NCI-H345 treated with DMSO at 0.1 percent for 48 hours (cell line): ENCODE measurements around the gene HOXB8.

ENCODE experiments used
- DNase-seq: peaks from one replicate; lab custom pipeline; 2025; ENCODE audit not compliant: unreplicated experiment; lab: John Stamatoyannopoulos, UW

HOXB8 gene

DNA sequence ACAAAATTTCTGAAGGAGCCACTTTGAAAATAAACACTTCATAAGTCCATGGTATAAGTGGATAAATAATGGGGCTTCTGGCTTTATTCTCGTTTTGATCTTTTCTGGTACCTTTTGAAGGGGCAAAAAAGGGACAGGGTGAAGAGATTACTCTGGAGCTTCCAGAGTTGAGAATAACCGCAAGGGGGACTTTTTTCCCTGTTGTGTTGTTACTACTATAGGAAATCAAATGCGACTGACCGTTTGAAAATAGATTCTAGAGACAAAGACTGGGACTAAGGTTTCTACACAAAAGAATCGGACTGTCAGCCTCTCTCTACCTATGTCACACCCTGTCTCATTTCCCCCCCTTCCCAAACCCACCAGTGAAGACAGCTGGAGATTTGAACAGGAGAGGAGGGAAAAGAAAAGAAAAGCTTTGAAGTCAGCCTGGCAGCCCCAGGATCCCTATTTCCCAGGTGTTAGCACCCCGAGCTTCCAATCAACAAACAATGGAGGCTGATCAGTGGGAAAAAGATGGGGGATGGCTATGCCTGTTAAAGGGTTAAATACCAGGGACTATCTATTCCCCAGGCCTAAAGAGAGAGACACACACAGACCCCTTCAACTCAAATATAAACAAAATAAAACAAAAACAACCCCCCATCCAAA, 45.3 kb downstream of the HOXB8 start:
- DNase-seq: no peak

- no peak for DNase-seq
These were observed 45.9 kb downstream of the HOXB8 start for GRCh38 chr17:48569240-48569582.

- no peak for DNase-seq
These were observed 46.4 kb downstream of the HOXB8 start for GRCh38 chr17:48568499-48569239.

DNA sequence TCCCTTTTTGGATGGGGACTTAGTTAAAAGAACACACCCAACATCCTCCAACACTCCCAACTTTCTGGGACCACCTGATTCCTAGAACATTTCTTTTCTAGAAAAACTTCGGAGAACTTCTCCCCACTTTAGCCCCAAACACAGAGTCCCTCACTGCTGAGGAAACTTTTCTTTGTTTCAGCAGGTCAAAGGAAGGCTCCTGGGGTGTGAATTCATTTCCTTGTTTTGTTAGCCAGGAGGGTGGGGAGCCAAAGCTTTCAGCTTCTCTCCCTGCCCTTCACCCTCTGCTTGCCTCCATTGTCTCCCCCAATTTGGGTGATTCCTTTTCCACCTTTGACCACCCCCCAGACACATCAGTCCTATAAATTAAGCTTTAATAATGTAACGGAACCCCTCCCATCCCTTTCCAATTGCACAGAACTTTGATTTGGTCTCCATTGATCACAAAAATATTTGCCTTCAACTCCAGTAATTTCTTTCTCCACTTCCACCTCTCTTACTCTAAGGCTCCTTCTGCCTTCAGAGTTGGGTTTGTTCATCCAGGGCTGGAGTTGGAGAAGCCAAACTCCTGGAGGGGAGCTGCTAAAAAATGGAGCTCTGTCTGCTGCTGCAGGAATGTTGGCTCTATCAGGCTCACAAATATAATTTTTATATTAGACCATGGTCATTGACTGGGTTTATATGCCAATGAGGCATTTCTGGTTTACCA, 47.3 kb downstream of the HOXB8 start:
- DNase-seq: no peak

DNA sequence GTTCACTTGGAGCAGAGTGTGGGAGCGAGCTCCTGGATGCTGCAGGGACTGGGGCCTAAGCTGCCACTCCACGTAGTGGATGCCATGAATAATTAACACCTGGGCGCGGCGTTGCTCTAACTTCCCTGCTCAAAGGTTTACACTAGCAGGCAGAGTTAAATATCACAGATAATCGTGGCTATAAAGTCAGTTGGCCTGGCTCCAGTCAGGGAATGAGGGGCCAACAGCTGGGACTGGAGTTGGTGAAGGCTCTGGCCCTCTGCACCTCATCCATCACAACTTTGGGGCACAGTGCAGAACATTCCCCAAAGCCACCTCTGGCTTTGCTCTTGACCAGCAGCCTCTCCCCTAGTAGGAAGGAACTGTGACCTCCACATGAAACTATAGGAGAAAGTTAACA, 47.9 kb downstream of the HOXB8 start:
- DNase-seq: no peak

DNA sequence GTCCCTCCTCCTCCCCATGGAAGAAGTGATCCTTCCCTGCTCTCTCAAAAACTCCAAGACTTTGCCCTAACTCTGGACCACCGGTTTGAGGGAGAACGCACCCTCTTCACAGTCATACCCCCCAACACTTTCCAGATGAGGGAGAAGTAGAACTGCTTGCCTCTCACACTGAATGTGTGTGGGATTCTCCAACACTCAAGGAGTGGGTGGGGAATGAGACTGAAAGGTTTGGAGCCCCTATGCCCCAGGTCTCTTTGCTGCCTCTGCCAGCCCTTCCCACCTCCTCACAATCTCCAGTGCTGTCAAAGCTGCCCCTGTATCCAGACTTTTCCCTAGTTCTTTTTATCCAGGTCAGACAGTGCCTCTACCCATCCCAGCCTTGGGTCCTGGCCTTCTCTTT, 48.4 kb downstream of the HOXB8 start:
- no peak for DNase-seq

GRCh38 chr17:48565925-48566710, 49.0 kb downstream of the HOXB8 start:
- DNase-seq: no peak

DNA sequence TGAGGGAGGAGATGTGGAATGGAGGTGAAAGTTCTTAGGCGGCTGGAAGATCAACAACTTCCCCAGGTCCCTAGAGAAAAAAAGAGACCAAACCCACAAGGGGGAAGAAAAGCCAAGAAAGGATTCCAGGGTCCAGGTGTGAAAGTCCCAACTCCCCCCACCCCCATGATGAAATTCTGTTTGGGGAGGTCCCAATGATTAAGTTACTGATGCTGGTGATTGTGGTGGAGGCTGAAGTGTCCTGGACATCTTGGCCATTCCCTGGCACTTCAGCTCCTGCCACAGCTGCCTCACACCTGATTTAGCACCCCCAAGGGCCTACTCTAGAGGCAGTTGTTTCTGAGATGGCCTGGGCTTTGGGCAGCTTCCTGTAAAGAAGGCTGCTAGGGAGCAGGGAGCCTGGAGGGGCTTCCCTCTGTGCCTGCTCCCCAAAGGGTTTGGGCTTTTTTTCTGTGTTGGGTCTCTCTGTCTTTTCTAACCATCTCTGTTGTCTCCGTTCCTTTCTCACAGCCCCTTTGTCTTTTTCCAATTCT, 50.0 kb downstream of the HOXB8 start:
- DNase-seq: no peak

DNA sequence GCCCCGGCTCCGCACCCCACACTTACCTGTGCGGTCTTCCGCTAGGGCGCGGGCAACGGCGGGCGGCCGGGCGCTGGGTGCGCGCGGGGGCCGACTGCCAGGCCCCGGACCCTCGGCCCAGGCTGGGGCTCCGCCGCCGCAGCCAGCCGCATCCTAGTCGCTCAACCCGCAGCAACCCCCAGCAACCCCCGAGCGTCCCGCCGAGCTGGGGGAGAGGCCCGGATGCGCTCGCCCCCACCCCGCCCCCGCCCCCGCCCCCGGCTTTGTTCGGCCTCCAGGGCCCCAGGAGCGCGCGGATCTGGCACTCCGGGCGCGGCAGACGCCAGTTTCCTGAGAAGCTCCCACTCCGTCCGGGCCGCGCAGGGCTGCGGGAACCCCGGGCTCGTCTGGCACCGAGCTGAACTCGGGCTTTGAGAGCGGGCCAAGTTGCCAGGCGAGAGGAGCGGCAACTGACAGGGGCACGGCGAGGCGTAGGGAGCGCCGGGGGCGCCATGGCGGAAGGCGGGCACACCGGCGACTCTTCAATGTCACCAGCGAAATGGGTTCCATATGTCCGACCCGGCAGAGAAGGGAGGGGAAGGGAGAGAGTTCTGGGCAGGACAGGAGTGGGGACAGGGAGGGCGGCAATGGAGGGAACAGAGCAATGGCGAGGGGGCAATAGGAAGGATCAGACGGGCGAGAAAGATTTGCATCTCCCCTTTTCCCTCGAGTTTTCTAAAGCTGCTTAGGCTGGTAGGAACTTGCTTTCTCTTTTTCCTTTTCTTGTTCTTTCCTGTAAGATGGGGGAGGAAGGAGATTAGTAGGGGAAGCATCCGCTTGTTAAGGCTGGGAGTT, 50.7 kb downstream of the HOXB8 start:
- no peak for DNase-seq

- no peak for DNase-seq
These were observed 51.3 kb downstream of the HOXB8 start for GRCh38 chr17:48563867-48564187.

GRCh38 chr17:48563385-48563838, 51.7 kb downstream of the HOXB8 start:
- no peak for DNase-seq

DNA sequence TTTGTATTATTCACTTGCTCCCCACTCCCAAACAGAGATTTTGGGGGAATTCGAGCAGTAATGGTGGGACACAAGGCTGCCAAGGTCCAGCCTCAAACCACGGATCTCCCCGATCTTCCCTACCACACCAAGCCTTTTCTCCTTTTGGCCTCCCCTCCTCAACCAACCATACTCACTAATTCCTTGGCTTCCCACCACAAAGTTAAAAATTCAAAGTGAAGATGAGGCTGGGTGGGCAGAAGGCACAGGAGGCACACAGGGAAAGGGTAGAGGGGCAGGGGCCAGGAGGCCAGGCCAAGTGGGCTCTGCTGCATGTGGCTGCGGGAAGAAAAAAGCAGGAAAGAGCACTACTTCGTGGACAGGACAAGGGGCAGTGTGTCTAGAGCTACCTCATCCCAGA, 52.2 kb downstream of the HOXB8 start:
- no peak for DNase-seq
